Neural cell (in vitro differentiated cells): ENCODE measurements around the gene CDK5RAP1. TPM values are rescaled to one million over a fixed set of nuclear protein-coding genes. Genes with fewer than 3 reads are reported as not detected.

ENCODE experiments used
- H2AFZ ChIP-seq: fragments of 200-600, 300-800 bp; sonication (generic), shearing (Covaris generic); 2 replicates; pipeline ENCODE4 v1.6.0; 2014; ENCODE audit warnings: low read depth, mild to moderate bottlenecking, antibody characterized with exemption, low read length, moderate library complexity
- H3F3A ChIP-seq: fragments of 200-600 bp; shearing (Covaris generic); 2 replicates; pipeline ENCODE4 v1.6.1; 2016; ENCODE audit warnings: mild to moderate bottlenecking, moderate library complexity, mixed read lengths, antibody characterized with exemption, low read length; ENCODE audit not compliant: insufficient read depth, poor library complexity, severe bottlenecking
- H3K27ac ChIP-seq: fragments of 200-600, 300-800 bp; sonication (generic), shearing (Covaris generic); 2 replicates; pipeline ENCODE4 v1.5.1; 2014; ENCODE audit warnings: mild to moderate bottlenecking, low read length, moderate library complexity
- H3K27me3 ChIP-seq: fragments of 300-800, 200-600 bp; sonication (generic), shearing (Covaris generic); 2 replicates; pipeline ENCODE4 v1.6.0; 2014; ENCODE audit warnings: mild to moderate bottlenecking, low read depth, low read length, moderate library complexity; ENCODE audit not compliant: insufficient read depth
- H3K36me3 ChIP-seq: fragments of 300-800, 200-600 bp; sonication (generic), shearing (Covaris generic); 2 replicates; pipeline ENCODE4 v1.5.1; 2014; ENCODE audit warnings: mild to moderate bottlenecking, antibody characterized with exemption, low read length, moderate library complexity; ENCODE audit not compliant: insufficient read depth
- H3K4me2 ChIP-seq: fragments of 300-800, 200-600 bp; sonication (generic), shearing (Covaris generic); 2 replicates; pipeline ENCODE4 v1.6.0; 2014; ENCODE audit warnings: mild to moderate bottlenecking, low read length
- H3K4me3 ChIP-seq: fragments of 300-800, 200-600 bp; sonication (generic), shearing (Covaris generic); 2 replicates; pipeline ENCODE4 v1.5.1; 2014; ENCODE audit warnings: mild to moderate bottlenecking, low read length, moderate library complexity
- H3K79me2 ChIP-seq: fragments of 200-600 bp; shearing (Covaris generic); replicated peaks from 2 replicates; pipeline ENCODE4 v1.6.0; 2014; ENCODE audit warnings: mild to moderate bottlenecking, low read length, moderate library complexity; ENCODE audit not compliant: insufficient read depth
- H3K9ac ChIP-seq: fragments of 300-800, 200-600 bp; sonication (generic), shearing (Covaris generic); 2 replicates; pipeline ENCODE4 v1.6.1; 2016; ENCODE audit warnings: mild to moderate bottlenecking, low read length, mixed read lengths
- H3K9me2 ChIP-seq: fragments of 200-600 bp; shearing (Covaris generic); 2 replicates; pipeline ENCODE4 v1.6.1; 2016; ENCODE audit warnings: mild to moderate bottlenecking, low read length, mixed read lengths; ENCODE audit not compliant: insufficient read depth
- H3K9me3 ChIP-seq: fragments of 200-600, 300-800 bp; sonication (generic), shearing (Covaris generic); 2 replicates; pipeline ENCODE4 v1.6.1; 2016; ENCODE audit warnings: mild to moderate bottlenecking, mixed run types, low read length, moderate library complexity, mixed read lengths
- H4K20me1 ChIP-seq: fragments of 200-600 bp; shearing (Covaris generic); 2 replicates; pipeline ENCODE4 v1.6.1; 2016; ENCODE audit warnings: mild to moderate bottlenecking, mixed run types; ENCODE audit not compliant: insufficient read depth
- CTCF ChIP-seq: fragments of 450-650 bp; IDR thresholded peaks from 2 replicates; pipeline ENCODE4 v1.5.1; 2014; ENCODE audit warnings: antibody characterized with exemption, mild to moderate bottlenecking, moderate library complexity; ENCODE audit not compliant: poor library complexity, severe bottlenecking
- EP300 ChIP-seq: fragments of 450-650 bp; conservative IDR thresholded peaks from 2 replicates; pipeline ENCODE4 v1.6.1; 2014; ENCODE audit warnings: antibody characterized with exemption, mild to moderate bottlenecking, moderate library complexity; ENCODE audit not compliant: poor library complexity, severe bottlenecking
- EZH2 ChIP-seq: fragments of 200-600, 300-800 bp; shearing (Covaris generic), sonication (generic); IDR thresholded peaks from 2 replicates; pipeline ENCODE4 v1.6.1; 2014; ENCODE audit warnings: antibody characterized with exemption, low read length, borderline replicate concordance, mild to moderate bottlenecking; ENCODE audit not compliant: insufficient read depth, poor library complexity, severe bottlenecking
- MXI1 ChIP-seq: fragments of 450-650 bp; conservative IDR thresholded peaks from 2 replicates; pipeline ENCODE4 v1.6.1; 2014; ENCODE audit warnings: antibody characterized with exemption, mild to moderate bottlenecking; ENCODE audit not compliant: poor library complexity, severe bottlenecking
- POLR2AphosphoS5 ChIP-seq: IDR thresholded peaks from 2 replicates; pipeline ENCODE4 v1.6.1; 2012
- RAD21 ChIP-seq: fragments of 450-650 bp; conservative IDR thresholded peaks from 2 replicates; pipeline ENCODE4 v1.6.1; 2014; ENCODE audit warnings: antibody characterized with exemption, mild to moderate bottlenecking, moderate library complexity
- REST ChIP-seq: IDR thresholded peaks from 2 replicates; pipeline ENCODE4 v1.6.1; 2012; ENCODE audit warnings: borderline replicate concordance
- SMC3 ChIP-seq: fragments of 450-650 bp; conservative IDR thresholded peaks from 2 replicates; pipeline ENCODE4 v1.6.1; 2014; ENCODE audit warnings: antibody characterized with exemption, mild to moderate bottlenecking, moderate library complexity; ENCODE audit not compliant: poor library complexity
- TAF1 ChIP-seq: IDR thresholded peaks from 2 replicates; pipeline ENCODE4 v1.6.1; 2012; ENCODE audit warnings: low read depth
- polyA plus RNA-seq: library from polyadenylated mRNA; depleted of rRNA; stranded (reverse); fragments of >200 nt; gene quantifications from 2 replicates; pipeline ENCODE4 v1.2.3, GENCODE V29; 2014

CDK5RAP1 gene
- polyA plus RNA-seq, 1 donor from 2014 or later, result 47.2 TPM

DNA sequence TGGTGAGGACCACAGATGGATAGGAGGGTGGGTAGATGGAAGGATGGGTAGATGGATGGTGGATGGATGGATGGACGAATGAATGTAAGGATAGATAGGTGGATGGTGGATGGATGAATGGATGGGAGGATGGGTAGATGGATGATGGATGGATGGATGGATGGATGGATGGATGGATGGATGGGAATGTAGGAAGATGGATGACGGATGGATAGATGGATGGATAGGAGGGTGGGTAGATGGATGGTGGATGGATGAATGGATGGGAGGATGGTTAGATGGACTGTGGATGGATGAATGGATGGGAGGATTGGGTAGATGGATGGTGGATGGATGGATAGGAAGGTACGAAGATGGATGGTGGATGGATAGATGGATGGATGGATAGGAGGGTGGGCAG is 67.2 kb downstream of the CDK5RAP1 start:
- no peak overlapping the region for H3K4me2 ChIP-seq
- no peaks in the 10 kb centered on the region for H3K27me3 ChIP-seq
- no peak overlapping the region for H3K27ac ChIP-seq
- H3K4me3 ChIP-seq, result no peak overlapping the region
- H3F3A ChIP-seq, result no peaks in the 10 kb centered on the region
- no peak overlapping the region for H2AFZ ChIP-seq
- no peak overlapping the region for H3K9ac ChIP-seq
- H3K36me3 ChIP-seq, result no peaks in the 10 kb centered on the region
- H4K20me1 ChIP-seq, result no peaks in the 10 kb centered on the region
- H3K9me3 ChIP-seq, result no peaks in the 10 kb centered on the region
- TF ChIP-seq POLR2AphosphoS5 (no peak), RAD21 (no peak), REST (no peak), CTCF (no peak), EZH2 (no peak), EP300 (no peak), TAF1 (no peak), MXI1 (no peak), SMC3 (no peak)
- H3K79me2 ChIP-seq, result no peaks in the 10 kb centered on the region
- H3K9me2 ChIP-seq, result no peaks in the 10 kb centered on the region

DNA sequence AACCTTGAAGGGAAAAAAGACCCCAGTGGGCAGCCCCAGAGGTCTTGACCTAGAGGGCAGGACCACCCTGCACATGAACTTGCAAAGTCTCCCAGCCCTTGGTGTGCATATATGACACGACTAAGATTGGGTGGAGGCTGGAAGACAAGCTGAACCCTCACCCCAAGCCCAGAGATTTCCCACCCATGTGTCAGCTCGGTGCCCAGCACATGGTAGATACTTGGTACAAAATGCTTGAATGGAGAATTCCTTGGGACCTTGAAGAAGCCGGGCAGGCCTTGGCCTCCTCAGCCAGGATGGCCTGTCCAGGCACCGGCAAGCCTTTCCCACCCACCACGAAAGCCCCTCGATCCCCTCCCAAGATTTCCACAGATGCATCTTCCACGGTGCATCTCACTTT is 67.7 kb downstream of the CDK5RAP1 start:
- TF ChIP-seq TAF1 (no peak), MXI1 (no peak), EP300 (no peak), CTCF (no peak), REST (no peak), RAD21 (no peak), EZH2 (no peak), POLR2AphosphoS5 (no peak), SMC3 (no peak)
- no peaks in the 10 kb centered on the region for H4K20me1 ChIP-seq
- no peak overlapping the region for H3K4me2 ChIP-seq
- no peaks in the 10 kb centered on the region for H3K36me3 ChIP-seq
- no peaks in the 10 kb centered on the region for H3F3A ChIP-seq
- H3K9me3 ChIP-seq, result no peaks in the 10 kb centered on the region
- H3K79me2 ChIP-seq, result no peaks in the 10 kb centered on the region
- no peak overlapping the region for H2AFZ ChIP-seq
- no peak overlapping the region for H3K9ac ChIP-seq
- no peaks in the 10 kb centered on the region for H3K9me2 ChIP-seq
- H3K27me3 ChIP-seq, result no peaks in the 10 kb centered on the region
- H3K27ac ChIP-seq, result no peak overlapping the region
- H3K4me3 ChIP-seq, result no peak overlapping the region
